HTERT RPE-1 (cell line): ENCODE data around the gene PAX5.

Experiments
- in situ Hi-C: fragments of 300-500 bp; cut with MboI; formaldehyde crosslinking; loops from 4 replicates; pipeline ENCODE4 v1.14.3; 2020; ENCODE audit warnings: low sequenced_read_pairs

PAX5 gene

GRCh38 chr9:36818242-36818938 is 215.7 kb downstream of the PAX5 start:
- in situ Hi-C loops: no loop called here

GRCh38 chr9:36817160-36817834 is 216.8 kb downstream of the PAX5 start:
- in situ Hi-C loops: no loop called here

- in situ Hi-C loops: no loop called here
Observed at GRCh38 chr9:36816371-36816770, 217.7 kb downstream of the PAX5 start.

GRCh38 chr9:36815566-36816348 is 218.3 kb downstream of the PAX5 start:
- in situ Hi-C loops: no loop called here

GRCh38 chr9:36815023-36815422 is 219.0 kb downstream of the PAX5 start:
- in situ Hi-C loops: no loop called here

GRCh38 chr9:36813154-36813553 is 220.9 kb downstream of the PAX5 start:
- in situ Hi-C loops: no loop called here

- in situ Hi-C loops: no loop called here
Observed at GRCh38 chr9:36812556-36812955, 221.5 kb downstream of the PAX5 start.

- in situ Hi-C loops: no loop called here
Observed at GRCh38 chr9:36808251-36808650, 225.8 kb downstream of the PAX5 start.

DNA sequence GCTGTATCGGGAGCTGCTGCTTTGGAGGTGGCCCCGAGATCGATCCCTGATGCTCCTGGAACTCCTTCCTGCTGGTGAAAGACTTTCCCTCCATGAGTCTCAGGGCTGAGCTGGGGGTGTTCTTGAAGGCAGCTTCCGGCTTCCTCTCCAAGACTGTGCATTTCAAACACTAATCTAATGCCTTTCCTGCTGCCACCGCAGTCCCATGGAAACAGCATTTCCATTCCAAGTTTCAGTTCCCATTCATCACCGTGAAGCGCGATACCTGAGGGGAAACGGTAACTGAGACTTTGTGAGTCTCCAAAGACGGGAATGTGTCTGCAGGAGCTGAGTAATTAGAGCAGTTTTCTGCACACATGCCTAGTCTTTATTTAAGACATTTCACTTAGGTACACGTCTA is 230.1 kb downstream of the PAX5 start:
- in situ Hi-C loops: no loop called here

DNA sequence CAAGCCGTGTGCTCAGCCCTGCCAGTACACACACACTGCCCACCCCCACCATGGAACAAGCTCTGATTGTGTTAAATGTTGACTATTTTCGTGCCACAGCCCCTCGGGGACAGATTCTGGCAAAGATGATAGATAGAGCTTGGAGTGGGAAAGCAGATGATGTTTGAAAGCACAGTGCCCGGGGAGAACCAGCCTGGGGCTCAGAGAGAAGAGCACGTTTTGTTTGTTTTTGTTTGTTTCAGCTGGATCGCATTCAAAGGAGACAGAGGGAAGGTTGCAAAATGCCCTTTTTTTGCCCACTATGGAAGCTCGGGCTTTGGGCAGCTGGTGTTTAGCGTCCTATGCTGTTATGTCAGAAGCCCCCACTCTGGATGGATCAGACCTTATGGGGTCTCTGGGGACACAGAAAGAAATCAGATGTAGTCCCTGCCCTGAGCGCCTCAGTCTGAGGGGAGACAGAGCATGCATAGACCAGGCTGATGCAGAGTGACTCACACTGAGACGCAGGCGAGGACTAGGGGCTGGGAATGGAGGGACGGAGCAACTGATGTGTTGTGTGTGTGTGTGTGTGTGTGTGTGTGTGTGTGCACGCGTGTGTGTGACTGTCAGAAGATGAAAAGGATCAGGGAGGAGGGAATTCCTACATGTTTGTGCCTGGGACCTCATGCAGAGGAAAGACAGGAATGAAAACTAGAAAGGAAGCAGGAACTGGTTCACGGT is 231.7 kb downstream of the PAX5 start:
- in situ Hi-C loops: no loop called here

- in situ Hi-C loops: no loop called here
Observed at GRCh38 chr9:36800455-36800854, 233.6 kb downstream of the PAX5 start.

DNA sequence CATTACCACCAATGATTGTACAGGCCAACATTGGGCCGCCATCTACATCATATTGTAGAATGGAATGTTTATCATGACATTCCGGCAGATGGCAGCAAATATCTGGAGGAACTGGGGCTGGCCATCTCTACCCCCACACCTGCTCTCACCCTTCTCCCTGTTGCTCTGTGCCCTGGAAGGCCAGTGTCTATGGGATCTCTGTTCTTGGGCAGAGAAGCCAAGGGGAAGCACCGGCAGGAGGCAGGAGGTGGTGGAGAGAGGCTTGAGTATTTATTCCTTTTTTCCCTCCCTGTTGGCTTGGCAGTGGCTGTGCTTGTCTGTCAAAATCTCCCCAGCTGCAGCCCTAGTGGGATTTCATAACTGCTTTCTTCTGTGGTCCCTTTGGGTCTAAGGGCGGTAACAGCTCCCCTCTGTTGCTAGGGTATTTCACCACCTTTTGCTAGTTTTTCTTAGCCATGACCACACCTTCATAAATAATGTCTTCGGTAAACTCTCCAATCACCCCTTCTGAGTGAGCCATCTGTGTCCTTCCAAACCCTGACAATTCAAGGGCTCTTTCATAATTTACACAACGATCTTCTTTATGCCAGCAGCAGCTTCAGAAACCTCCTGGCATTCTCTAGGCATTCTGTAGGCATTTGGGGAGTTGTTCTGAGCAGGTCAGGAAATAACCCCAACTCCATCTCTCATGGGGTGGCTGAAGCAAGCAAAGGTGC is 235.6 kb downstream of the PAX5 start:
- in situ Hi-C loops: no loop called here

GRCh38 chr9:36797471-36798220 is 236.4 kb downstream of the PAX5 start:
- in situ Hi-C loops: no loop called here

DNA sequence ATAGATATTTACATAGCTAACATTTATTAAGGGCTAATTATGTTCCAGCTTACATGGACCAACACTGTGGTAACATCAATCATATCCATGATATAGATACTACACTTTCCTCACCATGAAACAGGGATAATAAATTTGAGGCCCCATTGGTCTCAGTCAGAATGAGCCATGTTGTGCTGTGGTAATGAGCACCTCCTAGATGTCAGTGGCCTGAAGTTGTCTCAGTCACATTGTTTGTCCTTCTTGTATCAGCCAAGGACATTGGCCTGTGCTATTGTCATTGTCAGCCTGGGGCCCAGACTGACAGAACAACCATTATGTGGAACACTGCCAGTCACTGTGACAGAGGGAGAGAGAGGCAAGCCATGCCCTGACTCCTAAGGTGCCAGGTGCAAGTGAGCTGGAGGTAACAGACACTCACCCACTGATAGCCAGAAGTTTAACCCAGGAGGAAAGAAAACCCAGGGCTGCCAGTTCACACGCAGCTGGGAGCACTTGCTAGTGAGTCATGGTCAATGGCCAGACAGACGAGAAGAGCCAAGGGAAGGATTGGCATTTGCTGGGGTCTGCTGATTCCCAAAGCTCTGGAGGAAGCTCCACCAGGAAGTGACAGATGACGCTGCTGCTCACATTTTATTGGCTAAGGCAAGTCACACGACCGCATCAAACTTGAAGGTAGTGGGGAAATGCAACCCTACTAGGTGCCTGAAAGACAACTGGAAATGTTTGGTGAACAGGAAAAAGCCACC is 237.2 kb downstream of the PAX5 start:
- in situ Hi-C loops: no loop called here

- in situ Hi-C loops: no loop called here
Observed at GRCh38 chr9:36794461-36794860, 239.6 kb downstream of the PAX5 start.

DNA sequence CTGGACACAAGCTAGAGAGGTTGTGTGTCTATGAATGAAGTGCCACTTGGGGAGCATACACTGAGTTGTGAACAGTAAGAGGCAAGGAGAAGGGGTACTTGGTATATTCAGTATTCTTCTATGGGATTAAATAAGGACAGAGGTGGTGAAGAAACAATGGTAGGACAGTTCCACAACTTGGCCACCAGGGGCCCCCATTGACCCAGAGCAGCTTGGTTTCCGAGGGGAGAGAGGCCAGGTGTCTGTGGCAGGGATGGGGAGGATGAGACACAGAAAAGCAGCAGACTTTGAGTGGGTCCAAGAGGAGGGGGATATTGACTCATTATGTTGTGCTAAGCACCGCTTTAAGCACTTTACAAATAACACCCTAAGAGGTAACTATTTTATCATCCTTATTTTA is 240.8 kb downstream of the PAX5 start:
- in situ Hi-C loops: no loop called here

DNA sequence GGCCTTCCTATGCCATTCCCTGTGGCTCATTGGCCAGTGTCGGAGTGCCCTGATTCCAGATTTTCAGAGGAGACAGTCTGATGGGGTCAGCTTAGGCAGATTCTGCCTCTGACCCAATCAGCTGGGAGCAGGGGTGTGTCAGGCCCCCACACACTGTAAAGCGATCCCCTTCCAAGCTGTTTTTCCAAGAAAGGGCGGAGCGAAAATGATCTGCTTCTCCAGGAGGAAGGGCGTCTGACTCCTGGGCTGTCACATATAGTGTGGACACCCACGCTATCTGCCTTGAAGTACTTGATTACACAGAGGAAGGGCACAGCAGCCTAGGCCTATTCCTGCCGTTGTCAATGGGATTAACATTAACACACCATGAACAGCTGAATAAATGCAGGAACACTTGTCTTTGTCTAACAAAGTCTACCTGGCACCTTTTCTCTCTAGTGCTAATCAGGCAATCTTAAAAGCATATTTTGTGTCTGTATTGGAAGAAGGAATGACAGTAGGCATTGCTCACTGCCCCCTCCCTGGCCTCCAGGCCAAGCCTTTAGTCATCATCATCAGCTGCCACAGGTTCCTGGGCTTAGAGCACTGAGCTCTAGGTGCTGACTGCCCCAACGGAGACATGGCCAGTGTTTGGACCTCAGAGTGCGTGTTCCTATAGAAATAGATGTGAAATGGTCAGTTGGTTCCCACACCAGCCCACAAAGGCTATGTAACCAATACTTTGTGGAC is 242.7 kb downstream of the PAX5 start:
- in situ Hi-C loops: no loop called here

- in situ Hi-C loops: no loop called here
Observed at GRCh38 chr9:36789886-36790285, 244.2 kb downstream of the PAX5 start.

- in situ Hi-C loops: no loop called here
Observed at GRCh38 chr9:36788534-36788933, 245.5 kb downstream of the PAX5 start.
